Thyroid gland (tissue), 4 donors: ENCODE results near the gene DACH1.

ENCODE experiments used
- CTCF ChIP-seq, 6 experiments: fragments of 200-600 bp in 3 of 6; fragments of 450-650 bp in 3 of 6; sonication (generic) in 3 of 6; IDR thresholded peaks; one replicate each; pipeline ENCODE4 v1.5.1; 2016 to 2019; ENCODE audit warnings: antibody characterized with exemption in 6 of 6, mild to moderate bottlenecking in 2 of 6, inconsistent platforms in 1 of 6, moderate library complexity in 1 of 6
- POLR2A ChIP-seq, 2 donors: fragments of 450-650 bp; IDR thresholded peaks; one replicate each; pipeline ENCODE4 v1.6.1; 2017; ENCODE audit warnings: antibody characterized with exemption in 2 of 2, mild to moderate bottlenecking in 2 of 2, moderate library complexity in 1 of 2

- TF ChIP-seq POLR2A (IDR thresholded peaks at IDR 0.05) (no peak), CTCF (IDR thresholded peaks at IDR 0.05) (no peak)
Measured at GRCh38 chr13:71858647-71859046, 8.4 kb downstream of the DACH1 start.
